C4-2B (cell line): ENCODE measurements around the gene SMCO1.

Source experiments
- ZFX ChIP-seq: fragments of 450-650 bp; IDR thresholded peaks from 2 replicates; pipeline ENCODE4 v1.6.1; 2017
- TF ChIP-seq, protein P1 (sequence below): fragments of 450-650 bp; conservative IDR thresholded peaks from 2 replicates; pipeline ENCODE4 v1.5.1; 2017; ENCODE audit warnings: mild to moderate bottlenecking

DNA sequence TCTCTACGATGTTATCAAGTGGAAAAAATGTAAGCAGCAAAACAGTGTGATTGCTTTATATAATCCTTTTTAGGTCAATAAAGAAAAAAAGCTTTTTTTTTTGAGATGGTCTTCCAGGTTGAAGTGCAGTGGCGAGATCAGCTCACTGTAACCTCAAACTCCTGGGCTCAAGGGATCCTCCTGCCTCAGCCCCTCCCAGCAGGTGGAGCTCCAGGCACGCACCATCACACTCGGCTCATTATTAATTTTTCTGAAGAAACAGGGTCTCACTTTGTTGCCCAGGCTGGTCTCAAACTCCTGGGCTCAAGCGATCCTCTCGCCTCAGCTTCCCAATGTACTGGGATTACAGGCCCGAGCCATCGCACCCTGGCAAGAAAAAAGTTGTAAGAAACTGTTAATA, 28.9 kb downstream of the SMCO1 start:
- TF ChIP-seq, protein P1, sequence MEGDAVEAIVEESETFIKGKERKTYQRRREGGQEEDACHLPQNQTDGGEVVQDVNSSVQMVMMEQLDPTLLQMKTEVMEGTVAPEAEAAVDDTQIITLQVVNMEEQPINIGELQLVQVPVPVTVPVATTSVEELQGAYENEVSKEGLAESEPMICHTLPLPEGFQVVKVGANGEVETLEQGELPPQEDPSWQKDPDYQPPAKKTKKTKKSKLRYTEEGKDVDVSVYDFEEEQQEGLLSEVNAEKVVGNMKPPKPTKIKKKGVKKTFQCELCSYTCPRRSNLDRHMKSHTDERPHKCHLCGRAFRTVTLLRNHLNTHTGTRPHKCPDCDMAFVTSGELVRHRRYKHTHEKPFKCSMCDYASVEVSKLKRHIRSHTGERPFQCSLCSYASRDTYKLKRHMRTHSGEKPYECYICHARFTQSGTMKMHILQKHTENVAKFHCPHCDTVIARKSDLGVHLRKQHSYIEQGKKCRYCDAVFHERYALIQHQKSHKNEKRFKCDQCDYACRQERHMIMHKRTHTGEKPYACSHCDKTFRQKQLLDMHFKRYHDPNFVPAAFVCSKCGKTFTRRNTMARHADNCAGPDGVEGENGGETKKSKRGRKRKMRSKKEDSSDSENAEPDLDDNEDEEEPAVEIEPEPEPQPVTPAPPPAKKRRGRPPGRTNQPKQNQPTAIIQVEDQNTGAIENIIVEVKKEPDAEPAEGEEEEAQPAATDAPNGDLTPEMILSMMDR = peak; percentile 57
- TF ChIP-seq ZFX = no peak
